Coronary artery (tissue), 2 donors: ENCODE results near the gene CDYL.

ENCODE experiments used
- DNase-seq: peaks from one replicate; pipeline ENCODE4 v3.0.0-alpha.2; 2017; ENCODE audit warnings: low spot score
- H3K27ac ChIP-seq, 2 donors: fragments of 200-600 bp; sonication (generic); one replicate each; pipeline ENCODE4 v1.5.1; 2016 to 2019
- H3K4me3 ChIP-seq: fragments of 200-600 bp; sonication (generic); 2 replicates; pipeline ENCODE4 v1.5.1; 2016; ENCODE audit warnings: mild to moderate bottlenecking, moderate library complexity
- TF ChIP-seq, protein P1 (sequence below): fragments of 200-600 bp; sonication (generic); IDR thresholded peaks from one replicate; pipeline ENCODE4 v1.5.1; 2019; ENCODE audit warnings: antibody characterized with exemption

Gene CDYL

DNA sequence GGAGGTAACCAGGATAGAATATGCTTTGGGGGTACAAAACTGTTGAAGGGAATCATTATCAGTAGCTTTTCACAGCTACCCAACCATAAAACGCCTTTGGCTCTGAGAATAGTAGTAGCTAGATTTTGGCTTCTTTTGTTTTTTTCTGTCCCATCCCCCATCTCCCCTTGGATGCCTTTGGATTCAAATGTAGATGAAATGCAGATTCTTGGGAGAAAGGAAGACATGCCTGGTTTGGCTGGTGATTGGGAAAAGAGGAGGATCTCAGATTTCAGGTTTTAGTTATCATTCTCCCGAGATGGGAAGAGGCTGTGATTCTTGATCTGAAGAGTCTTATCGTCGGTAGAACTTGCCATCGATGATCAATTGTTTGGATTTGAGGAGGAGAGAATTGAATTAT is 3.5 kb upstream of the CDYL start:
- no peak overlapping the region for H3K4me3 ChIP-seq
- TF ChIP-seq, protein P1, sequence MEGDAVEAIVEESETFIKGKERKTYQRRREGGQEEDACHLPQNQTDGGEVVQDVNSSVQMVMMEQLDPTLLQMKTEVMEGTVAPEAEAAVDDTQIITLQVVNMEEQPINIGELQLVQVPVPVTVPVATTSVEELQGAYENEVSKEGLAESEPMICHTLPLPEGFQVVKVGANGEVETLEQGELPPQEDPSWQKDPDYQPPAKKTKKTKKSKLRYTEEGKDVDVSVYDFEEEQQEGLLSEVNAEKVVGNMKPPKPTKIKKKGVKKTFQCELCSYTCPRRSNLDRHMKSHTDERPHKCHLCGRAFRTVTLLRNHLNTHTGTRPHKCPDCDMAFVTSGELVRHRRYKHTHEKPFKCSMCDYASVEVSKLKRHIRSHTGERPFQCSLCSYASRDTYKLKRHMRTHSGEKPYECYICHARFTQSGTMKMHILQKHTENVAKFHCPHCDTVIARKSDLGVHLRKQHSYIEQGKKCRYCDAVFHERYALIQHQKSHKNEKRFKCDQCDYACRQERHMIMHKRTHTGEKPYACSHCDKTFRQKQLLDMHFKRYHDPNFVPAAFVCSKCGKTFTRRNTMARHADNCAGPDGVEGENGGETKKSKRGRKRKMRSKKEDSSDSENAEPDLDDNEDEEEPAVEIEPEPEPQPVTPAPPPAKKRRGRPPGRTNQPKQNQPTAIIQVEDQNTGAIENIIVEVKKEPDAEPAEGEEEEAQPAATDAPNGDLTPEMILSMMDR = no peak
- DNase-seq = no peak
- H3K27ac ChIP-seq = no peak overlapping the region

DNA sequence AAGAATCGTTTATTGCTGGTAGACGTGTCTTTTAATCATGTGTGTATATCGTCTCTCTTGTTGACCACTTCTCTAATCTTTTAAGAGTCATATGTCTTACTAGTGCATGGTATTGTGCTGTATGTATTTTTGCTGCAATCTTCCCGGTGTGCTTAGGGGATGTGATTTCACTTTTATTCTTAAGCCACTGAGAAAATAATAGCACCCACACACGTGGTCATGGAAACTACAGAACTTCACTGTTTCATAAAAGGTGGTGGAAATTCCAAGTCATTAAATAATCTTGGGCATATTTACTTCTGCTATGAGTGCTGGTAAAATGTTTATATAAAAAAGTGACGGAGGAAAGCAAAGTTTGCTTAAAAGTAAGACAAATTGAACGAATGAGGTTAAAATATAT is 3.0 kb upstream of the CDYL start:
- H3K4me3 ChIP-seq = no peak overlapping the region
- TF ChIP-seq, protein P1 = no peak
- H3K27ac ChIP-seq = no peak overlapping the region
- no peak for DNase-seq

DNA sequence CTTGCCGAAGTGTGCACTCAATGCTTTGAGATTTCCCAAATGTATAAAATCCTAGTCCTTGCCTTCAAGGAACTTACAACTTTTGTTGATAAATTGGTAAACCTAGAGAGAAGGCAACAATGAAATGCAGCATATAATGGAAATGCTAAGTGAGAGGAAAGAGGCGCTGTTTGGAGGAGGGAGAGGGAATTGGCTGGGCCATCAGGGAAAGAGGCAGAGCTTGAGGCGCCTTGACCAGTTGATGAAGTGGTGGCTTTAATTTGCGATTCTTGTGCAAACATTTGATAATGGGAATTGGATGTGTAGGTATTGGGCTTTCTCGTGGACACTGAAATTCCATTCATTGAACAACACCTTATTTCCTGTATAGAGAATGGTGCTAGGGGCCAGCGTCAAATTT is 1.9 kb upstream of the CDYL start:
- Histone ChIP-seq H3K27ac (peak overlapping the region in 1 of 2 donors; percentile 96), H3K4me3 (peak overlapping the region; percentile 98)
- DNase-seq = no peak
- TF ChIP-seq, protein P1 = no peak

DNA sequence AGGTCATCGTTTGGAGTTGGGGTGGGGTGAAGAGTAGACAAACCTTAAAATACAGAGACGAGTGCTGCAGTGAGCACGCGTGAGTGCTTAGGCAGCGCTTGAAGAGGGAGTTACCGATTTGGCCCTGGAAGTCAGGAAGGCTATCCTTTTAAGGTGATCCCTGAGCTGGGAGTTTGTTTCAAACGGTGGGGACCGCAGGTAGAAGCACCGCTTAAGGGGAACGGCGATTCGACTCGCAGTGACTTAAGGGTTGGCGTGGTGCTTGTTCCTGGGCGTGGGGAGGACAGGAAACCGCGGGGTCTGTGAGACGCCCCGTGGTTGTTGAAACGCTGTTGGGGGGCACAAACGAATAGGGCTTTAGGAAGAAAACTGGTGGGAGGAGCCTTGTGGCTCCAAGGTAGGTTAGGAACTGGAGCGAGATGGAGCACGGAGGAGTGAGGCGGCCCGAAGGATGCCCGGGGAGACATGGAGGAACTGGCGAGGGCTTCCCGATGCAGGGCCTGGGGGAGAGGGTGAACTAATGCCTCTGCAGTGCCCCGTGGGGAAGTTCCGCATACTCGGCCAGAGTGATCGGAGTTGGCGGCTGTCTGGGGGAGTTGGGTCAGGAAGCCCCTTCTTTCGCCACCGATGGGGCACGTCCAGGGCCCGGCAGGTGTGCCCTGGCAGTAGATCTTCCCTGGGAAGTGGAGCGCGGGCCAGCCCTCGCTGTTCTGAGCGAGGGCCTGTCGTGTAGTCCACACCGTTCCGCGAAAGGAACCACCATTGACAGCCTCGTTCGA is 1.3 kb upstream of the CDYL start:
- TF ChIP-seq, protein P1 = no peak
- Histone ChIP-seq H3K4me3 (peak overlapping the region; percentile 98), H3K27ac (peak overlapping the region; percentile 58 to 96)
- DNase-seq = peak; percentile 78

DNA sequence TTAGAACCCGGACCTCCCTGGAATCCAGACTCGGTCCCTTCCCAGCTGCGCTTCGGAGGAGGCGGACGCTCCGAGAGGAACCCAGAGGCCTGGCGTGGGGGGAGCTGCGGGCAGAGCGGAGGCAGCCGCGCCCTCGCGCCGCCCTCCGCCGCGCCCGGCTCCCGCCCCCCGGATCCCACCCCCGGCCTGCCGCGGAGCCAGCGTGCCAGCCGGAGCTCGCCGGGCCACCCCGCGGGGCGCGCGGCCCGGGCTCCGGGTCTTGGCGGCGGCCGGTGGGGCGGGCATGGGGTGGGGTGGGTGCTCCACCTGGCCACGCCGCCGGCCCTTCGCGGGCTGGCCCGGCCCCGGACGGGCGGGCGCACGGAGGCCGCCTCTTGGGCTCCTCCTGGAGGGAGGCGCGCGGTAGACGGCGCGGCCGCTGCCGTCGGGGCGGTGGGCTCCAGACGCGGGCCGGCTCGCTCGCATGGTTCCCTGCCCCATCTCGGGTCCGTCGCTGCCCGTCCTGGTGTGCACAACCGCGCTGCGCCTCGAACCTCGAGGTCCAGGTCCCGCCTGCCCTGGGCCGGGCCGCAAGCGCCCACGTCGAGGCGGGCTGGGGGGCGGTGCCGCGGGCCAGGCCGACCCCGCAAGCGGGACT is 592 bp upstream of the CDYL start:
- Histone ChIP-seq H3K27ac (peak overlapping the region; percentile 72 to 96), H3K4me3 (peak overlapping the region; percentile 98)
- peak; percentile 81 for DNase-seq

DNA sequence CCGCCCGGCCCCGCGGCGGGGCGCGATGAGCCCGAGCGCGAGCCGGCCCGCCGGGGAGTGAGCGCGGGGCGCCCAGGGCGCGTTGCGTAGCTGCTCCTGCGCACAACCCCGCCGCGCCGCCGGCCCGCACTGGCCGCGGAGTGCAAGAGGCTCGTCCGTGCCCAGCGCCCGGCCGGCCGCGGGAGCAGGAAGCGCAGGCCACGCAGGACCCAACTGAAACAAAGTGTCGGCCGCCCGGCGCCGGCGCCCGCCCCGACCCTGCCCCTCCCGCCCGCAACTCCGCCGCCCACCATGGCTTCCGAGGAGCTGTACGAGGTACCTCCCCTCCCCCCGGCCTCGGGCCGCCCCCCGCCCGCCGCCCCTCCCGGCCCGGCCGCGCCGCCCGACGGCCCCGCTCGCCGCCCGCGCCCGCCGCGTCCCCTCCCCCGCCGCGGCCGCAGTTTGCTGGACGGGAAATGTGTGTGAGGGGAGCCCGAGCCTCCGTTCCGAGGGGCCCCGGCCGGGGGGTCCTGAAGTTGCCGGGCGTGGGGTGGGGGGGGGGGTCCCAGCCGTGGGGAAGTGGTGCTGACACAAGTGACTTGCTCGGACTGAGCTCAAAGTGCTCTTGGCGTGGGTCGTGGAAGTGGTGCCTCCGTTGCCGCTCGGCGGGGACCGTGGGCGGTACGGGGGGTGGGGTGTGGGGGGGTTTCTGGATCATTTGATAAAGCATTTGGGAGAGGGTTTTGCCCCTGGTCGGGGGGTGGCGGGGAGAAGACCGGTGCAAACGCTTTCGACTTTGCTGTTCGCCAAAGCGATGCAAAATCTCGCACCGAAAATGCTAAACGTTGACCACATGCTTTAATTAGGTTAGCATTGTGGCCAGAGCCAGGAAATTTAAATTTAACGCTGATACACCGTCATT is 539 bp downstream of the CDYL start:
- Histone ChIP-seq H3K4me3 (peak overlapping the region; percentile 98), H3K27ac (peak overlapping the region; percentile 77 to 96)
- TF ChIP-seq, protein P1 = no peak
- peak; percentile 77 for DNase-seq

More for the DNA sequence above, 592 bp upstream of the CDYL start:
- TF ChIP-seq, protein P1 = no peak
